GM12878 (cell line): Measurements from ENCODE around the gene RETN. TPM values are rescaled to one million over a fixed set of nuclear protein-coding genes. Genes with fewer than 3 reads are reported as not detected.

Experiments used
- ATAC-seq: fragments of 200-7000 bp; cut with Tn5 transposase; 3 replicates; pipeline ENCODE4 v1.9.1; 2020; ENCODE audit warnings: mild to moderate bottlenecking, moderate library complexity
- BruUV-seq: library from RNA; stranded (reverse); fragments of 400-500 nt; replicated peaks from 2 replicates; lab custom pipeline; 2021; lab: Mats Ljungman, UMichigan
- CTCF ChIA-PET: fragments of 300-600 bp; sonication (Branson Sonifier 250); formaldehyde crosslinking; extraction: SDS; loops from one replicate; lab custom pipeline; 2021; ENCODE audit warnings: inconsistent platforms; lab: Yijun Ruan, JAX
- POLR2A ChIA-PET: fragments of 350-600 bp; formaldehyde crosslinking; extraction: SDS; loops from one replicate; lab custom pipeline; 2021; ENCODE audit warnings: inconsistent platforms; lab: Charles Lee
- RAD21 ChIA-PET: fragments of 300-600 bp; sonication (Branson Sonifier 250); formaldehyde crosslinking; loops from one replicate; lab custom pipeline; 2023; ENCODE audit warnings: antibody characterized with exemption; ENCODE audit not compliant: unreplicated experiment; lab: Charles Lee
- SMC1A ChIA-PET: fragments of 300-600 bp; sonication (Branson Sonifier 250); formaldehyde crosslinking; loops from one replicate; lab custom pipeline; 2023; ENCODE audit not compliant: unreplicated experiment, uncharacterized antibody; lab: Charles Lee
- DNase-seq: peaks from one replicate; pipeline ENCODE4 v3.0.0-alpha.2; 2011; ENCODE audit warnings: low read depth, low spot score
- FAIRE-seq: peaks from 3 replicates; lab custom pipeline; 2011; peaks lifted over from hg19 to GRCh38; lab: Jason Lieb, UNC
- H2AFZ ChIP-seq: 2 replicates; pipeline ENCODE4 v1.6.0; 2011; ENCODE audit warnings: low read depth, low read length, control low read depth; ENCODE audit not compliant: control insufficient read depth
- H3K27ac ChIP-seq: 2 replicates; pipeline ENCODE4 v1.5.1; 2011; ENCODE audit warnings: control low read depth; ENCODE audit not compliant: control insufficient read depth, insufficient read depth
- H3K27me3 ChIP-seq, 2 experiments: replicated peaks in 1 of 2; 2 replicates each; pipeline versions ENCODE4 v1.6.0 to v1.6.1; 2011; ENCODE audit warnings: low read length in 1 of 2; ENCODE audit not compliant: control insufficient read depth in 2 of 2, insufficient read depth in 2 of 2
- H3K36me3 ChIP-seq, 2 experiments: 2 replicates each; pipeline ENCODE4 v1.5.1; 2011; ENCODE audit warnings: low read length in 1 of 2; ENCODE audit not compliant: control insufficient read depth in 2 of 2, insufficient read depth in 2 of 2
- H3K4me1 ChIP-seq: 2 replicates; pipeline ENCODE4 v1.6.1; 2011; ENCODE audit warnings: mild to moderate bottlenecking, low read length, moderate library complexity, mixed read lengths; ENCODE audit not compliant: control insufficient read depth, insufficient read depth
- H3K4me2 ChIP-seq: 2 replicates; pipeline ENCODE4 v1.6.0; 2011; ENCODE audit warnings: control low read depth; ENCODE audit not compliant: control insufficient read depth, insufficient read depth
- H3K4me3 ChIP-seq: fragments of 200-600 bp; sonication (generic); 2 replicates; pipeline ENCODE4 v1.5.1; 2016
- H3K79me2 ChIP-seq: 2 replicates; pipeline ENCODE4 v1.6.0; 2011; ENCODE audit warnings: low read length; ENCODE audit not compliant: control insufficient read depth, insufficient read depth
- H3K9ac ChIP-seq: 2 replicates; pipeline ENCODE4 v1.8.0; 2011; ENCODE audit warnings: low read length, control low read depth, mixed read lengths; ENCODE audit not compliant: control insufficient read depth, insufficient read depth
- H3K9me3 ChIP-seq: replicated peaks from 3 replicates; pipeline ENCODE4 v1.5.1; 2011; ENCODE audit warnings: mild to moderate bottlenecking, low read length; ENCODE audit not compliant: control insufficient read depth, insufficient read depth
- H4K20me1 ChIP-seq: 2 replicates; pipeline ENCODE4 v1.6.0; 2011; ENCODE audit not compliant: control insufficient read depth, insufficient read depth
- BMI1 ChIP-seq: fragments of 450-650 bp; IDR thresholded peaks from 2 replicates; pipeline ENCODE4 v1.6.1; 2016; ENCODE audit warnings: mild to moderate bottlenecking, moderate library complexity, borderline replicate concordance
- ELK1 ChIP-seq: IDR thresholded peaks from 2 replicates; pipeline ENCODE4 v1.6.1; 2012; ENCODE audit warnings: low read depth, low read length, improper control_type of control experiment
- ESRRA ChIP-seq: IDR thresholded peaks from 2 replicates; pipeline ENCODE4 v1.6.1; 2012; ENCODE audit warnings: mild to moderate bottlenecking, low read length, improper control_type of control experiment
- GABPA ChIP-seq: IDR thresholded peaks from 2 replicates; pipeline ENCODE4 v1.6.1; 2014; ENCODE audit warnings: antibody characterized with exemption, low read depth, mild to moderate bottlenecking, inconsistent platforms
- LARP7 ChIP-seq: fragments of 450-650 bp; IDR thresholded peaks from 2 replicates; pipeline ENCODE4 v1.6.1; 2017; ENCODE audit warnings: mild to moderate bottlenecking
- NBN ChIP-seq: fragments of 450-650 bp; IDR thresholded peaks from 2 replicates; pipeline ENCODE4 v1.6.1; 2016
- PAX5 ChIP-seq: IDR thresholded peaks from 2 replicates; pipeline ENCODE4 v1.6.1; 2011; ENCODE audit warnings: low read depth, low read length, borderline replicate concordance
- POU2F2 ChIP-seq: IDR thresholded peaks from 3 replicates; pipeline ENCODE4 v1.6.1; 2011; ENCODE audit warnings: low read depth, mild to moderate bottlenecking, low read length, borderline replicate concordance
- TCF3 ChIP-seq: IDR thresholded peaks from 2 replicates; pipeline ENCODE4 v1.6.1; 2012; ENCODE audit warnings: low read depth, mild to moderate bottlenecking, low read length, borderline replicate concordance; ENCODE audit not compliant: insufficient read depth
- ZNF274 ChIP-seq: IDR thresholded peaks from one replicate; pipeline ENCODE4 v1.8.0; 2011; ENCODE audit not compliant: insufficient read length, insufficient read depth
- WGBS: methylation state at CpG from one replicate; pipeline ENCODE4 v1.1.6; 2016; ENCODE audit warnings: low lambda C conversion rate; ENCODE audit not compliant: insufficient replicate concordance, insufficient coverage; ENCODE audit errors: missing lambda C conversion rate; 5-methylcytosine and 5-hydroxymethylcytosine counted together
- in situ Hi-C: fragments of 300-500 bp; cut with MboI; formaldehyde crosslinking; loops from 9 replicates; pipeline ENCODE4 v1.14.3; 2018; ENCODE audit warnings: mixed read lengths
- intact Hi-C: fragments of 100-400 bp; cut with micrococcal nuclease; formaldehyde crosslinking; loops from one replicate; pipeline ENCODE4 v1.14.2; 2022; ENCODE audit not compliant: unreplicated experiment
- polyA plus RNA-seq, 11 experiments: library from polyadenylated mRNA; depleted of rRNA in 4 of 11; unstranded in 6 of 11; stranded (reverse) in 5 of 11; fragments of >200 nt; fragmentation: Nextera tagmentation in 4 of 11; fragmentation: Illumina TruSeq in 1 of 11; extraction: Ambion mirVana in 4 of 11; extraction: Trizol in 1 of 11; gene quantifications; 1 replicate in 1 of 11; 2 replicates in 10 of 11; pipeline versions ENCODE4 v1.2.1 to v1.2.3, GENCODE V29; 2011 to 2016; ENCODE audit warnings: inconsistent platforms in 2 of 11, missing spikeins in 2 of 11, low read depth in 1 of 11
- total RNA-seq, 4 experiments: library from RNA; depleted of rRNA in 3 of 4; stranded (reverse); fragments of >200 nt in 3 of 4; fragmentation: Illumina TruSeq in 1 of 4; extraction: Trizol in 1 of 4; gene quantifications; 2 replicates each; pipeline versions ENCODE4 v1.2.1 to v1.2.3, GENCODE V29; 2013 to 2021

Gene RETN
- total and polyA plus RNA-seq, 10 of the 15 experiments (the other 5 are each of a cell fraction or from before 2014, with no cell fraction given): 0.26 TPM; not detected in 9

GRCh38 chr19:7629347-7630054, 39.3 kb upstream of the RETN start, which contains the start of the genes PET100 and XAB2 (continued):
- TF ChIP-seq PAX5 (no peak), ZNF274 (no peak), ESRRA (no peak), POU2F2 (no peak; the same call in 2 of the 3 replicates), LARP7 (0 out of 2 replicates have a peak, but pooled peaks have one; percentile 37)

GRCh38 chr19:7631577-7631976, 37.3 kb upstream of the RETN start:
- peaks cover 39% of the 10 kb centered on the region for H3K79me2 ChIP-seq
- CTCF ChIA-PET: interaction anchor here (0.8 kb wide), 1 partner anchor 339 kb away, joined by 3 read pairs; no protein-coding TSS in a partner anchor

More at GRCh38 chr19:7631577-7631976, 37.3 kb upstream of the RETN start:
- POLR2A ChIA-PET: no interaction called here
- RAD21 ChIA-PET: no interaction called here
- no peak overlapping the region for H3K4me2 ChIP-seq
- SMC1A ChIA-PET: no interaction called here
- TF ChIP-seq TCF3: no peak
- TF ChIP-seq PAX5: no peak
- TF ChIP-seq GABPA: no peak
- no peak for TF ChIP-seq BMI1
- TF ChIP-seq NBN: no peak
- TF ChIP-seq ELK1: no peak
- 90% methylated on average over 12 of the region's 12 CpGs for WGBS
- intact Hi-C loops (no loop called here), in situ Hi-C loops (no loop called here)
- H3K27me3 ChIP-seq: no peaks in the 10 kb centered on the region
- no peak overlapping the region for H3K27ac ChIP-seq
- H3K4me1 ChIP-seq: peaks cover 18% of the 10 kb centered on the region
- no peaks in the 10 kb centered on the region for H3K9me3 ChIP-seq
- FAIRE-seq: no peak
- H3K4me3 ChIP-seq: no peak overlapping the region
- BruUV-seq: no TSS peak
- no peak overlapping the region for H2AFZ ChIP-seq
- ATAC-seq: no peak
- H4K20me1 ChIP-seq: no peaks in the 10 kb centered on the region
- peaks cover 0 to 4% of the 10 kb centered on the region in 2 experiments; a peak in 2 of 4 replicates for H3K36me3 ChIP-seq
- no peak for DNase-seq
- H3K9ac ChIP-seq: no peak overlapping the region
